GM12865 (cell line): Measurements from ENCODE around the gene ASCL5.

Experiments used
- DNase-seq: peaks from one replicate; pipeline ENCODE4 v3.0.0; 2010; ENCODE audit warnings: low read depth
- H3K4me3 ChIP-seq: 2 replicates; pipeline ENCODE4 v1.5.1; 2011; ENCODE audit warnings: mild to moderate bottlenecking, low read depth, low read length, control low read depth
- TF ChIP-seq, protein P1 (sequence below): IDR thresholded peaks from 2 replicates; pipeline ENCODE4 v1.5.1; 2011; ENCODE audit warnings: low read length, control low read depth, low read depth, inconsistent platforms; ENCODE audit not compliant: insufficient read depth; ENCODE audit errors: missing control alignments

Gene ASCL5

DNA sequence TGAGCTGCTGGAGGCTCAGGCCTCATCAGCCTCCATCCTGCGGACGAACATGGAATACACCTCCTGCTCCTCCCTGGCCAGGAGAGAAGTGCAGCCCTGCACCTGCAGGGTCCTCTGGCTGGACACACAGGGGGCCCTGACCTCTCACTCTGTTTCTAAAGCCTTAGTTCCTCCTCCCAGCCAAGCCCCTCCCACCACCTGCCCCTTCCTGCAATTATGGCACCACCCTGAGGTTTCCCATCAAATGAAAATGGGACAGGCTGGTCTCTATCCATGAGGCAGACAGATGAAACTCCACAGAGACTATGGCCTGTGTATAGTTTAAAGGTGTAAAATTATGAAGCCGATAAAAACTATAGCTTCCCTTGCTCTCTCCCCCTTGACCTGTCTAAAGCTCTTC is 57.3 kb downstream of the ASCL5 start:
- TF ChIP-seq, protein P1, sequence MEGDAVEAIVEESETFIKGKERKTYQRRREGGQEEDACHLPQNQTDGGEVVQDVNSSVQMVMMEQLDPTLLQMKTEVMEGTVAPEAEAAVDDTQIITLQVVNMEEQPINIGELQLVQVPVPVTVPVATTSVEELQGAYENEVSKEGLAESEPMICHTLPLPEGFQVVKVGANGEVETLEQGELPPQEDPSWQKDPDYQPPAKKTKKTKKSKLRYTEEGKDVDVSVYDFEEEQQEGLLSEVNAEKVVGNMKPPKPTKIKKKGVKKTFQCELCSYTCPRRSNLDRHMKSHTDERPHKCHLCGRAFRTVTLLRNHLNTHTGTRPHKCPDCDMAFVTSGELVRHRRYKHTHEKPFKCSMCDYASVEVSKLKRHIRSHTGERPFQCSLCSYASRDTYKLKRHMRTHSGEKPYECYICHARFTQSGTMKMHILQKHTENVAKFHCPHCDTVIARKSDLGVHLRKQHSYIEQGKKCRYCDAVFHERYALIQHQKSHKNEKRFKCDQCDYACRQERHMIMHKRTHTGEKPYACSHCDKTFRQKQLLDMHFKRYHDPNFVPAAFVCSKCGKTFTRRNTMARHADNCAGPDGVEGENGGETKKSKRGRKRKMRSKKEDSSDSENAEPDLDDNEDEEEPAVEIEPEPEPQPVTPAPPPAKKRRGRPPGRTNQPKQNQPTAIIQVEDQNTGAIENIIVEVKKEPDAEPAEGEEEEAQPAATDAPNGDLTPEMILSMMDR, result no peak
- H3K4me3 ChIP-seq, result no peak overlapping the region
- no peak for DNase-seq

DNA sequence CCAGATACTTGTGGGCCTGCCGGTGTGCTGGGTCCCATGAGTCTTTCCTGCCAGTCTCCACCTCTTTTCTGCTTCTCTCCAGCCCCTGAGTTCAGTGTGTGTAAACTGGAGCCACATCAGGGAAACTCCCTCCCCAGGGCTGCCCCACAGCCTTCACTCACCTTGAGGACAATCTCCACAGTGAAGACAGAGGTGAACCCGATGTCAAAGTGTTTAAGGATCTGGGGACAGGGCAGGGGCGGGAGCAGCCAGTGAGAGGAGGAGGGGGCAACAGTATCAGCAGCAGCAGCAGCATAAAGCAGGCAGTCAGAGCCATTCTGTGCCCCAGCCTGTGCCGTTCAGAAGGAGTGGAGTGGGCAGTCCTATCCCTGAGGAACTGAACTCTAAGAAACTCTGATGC is 58.0 kb downstream of the ASCL5 start:
- no peak overlapping the region for H3K4me3 ChIP-seq

DNA sequence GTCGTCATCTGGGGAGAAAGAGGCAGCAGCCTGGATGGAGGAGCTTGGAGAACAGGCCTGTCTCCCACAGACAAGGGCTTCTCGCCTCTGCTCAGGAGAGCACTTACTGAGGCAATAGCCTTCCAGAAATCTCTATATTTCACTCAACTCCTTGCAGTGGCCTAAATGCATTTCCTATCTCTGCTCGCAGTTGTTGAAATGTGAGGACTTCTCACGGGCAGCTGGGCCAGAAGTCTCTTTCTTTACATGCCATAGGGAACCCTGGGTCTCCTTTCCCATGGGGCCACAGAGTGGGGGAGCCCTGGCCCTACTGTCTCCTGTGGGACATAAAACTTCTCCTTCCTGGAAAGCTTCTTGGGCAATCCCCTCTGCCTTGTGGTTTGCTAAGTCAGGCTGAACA is 60.0 kb downstream of the ASCL5 start:
- TF ChIP-seq, protein P1, result no peak
- no peak overlapping the region for H3K4me3 ChIP-seq
- no peak for DNase-seq

More for the DNA sequence above, 58.0 kb downstream of the ASCL5 start:
- TF ChIP-seq, protein P1, result no peak
- no peak for DNase-seq

DNA sequence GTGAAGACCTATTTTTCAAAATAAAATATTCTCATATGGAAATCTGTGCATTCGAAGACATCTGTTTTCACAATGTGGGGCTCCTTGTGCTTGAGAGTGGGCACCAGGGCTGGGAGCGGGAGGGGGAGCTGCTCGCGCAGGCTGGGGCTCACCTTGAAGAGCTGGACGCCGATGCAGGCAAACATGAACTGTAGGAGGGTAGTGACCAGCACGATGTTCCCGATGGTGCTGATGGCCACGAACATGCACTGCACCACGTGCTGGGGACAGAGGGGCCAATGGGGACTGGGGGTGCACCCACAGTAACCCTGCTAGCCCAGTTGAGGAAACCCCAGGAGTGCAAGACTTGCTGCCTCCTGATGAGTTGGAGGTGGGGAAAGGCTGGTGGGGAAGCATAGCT is 61.3 kb downstream of the ASCL5 start:
- no peak overlapping the region for H3K4me3 ChIP-seq
- DNase-seq, result no peak
- TF ChIP-seq, protein P1, result no peak

DNA sequence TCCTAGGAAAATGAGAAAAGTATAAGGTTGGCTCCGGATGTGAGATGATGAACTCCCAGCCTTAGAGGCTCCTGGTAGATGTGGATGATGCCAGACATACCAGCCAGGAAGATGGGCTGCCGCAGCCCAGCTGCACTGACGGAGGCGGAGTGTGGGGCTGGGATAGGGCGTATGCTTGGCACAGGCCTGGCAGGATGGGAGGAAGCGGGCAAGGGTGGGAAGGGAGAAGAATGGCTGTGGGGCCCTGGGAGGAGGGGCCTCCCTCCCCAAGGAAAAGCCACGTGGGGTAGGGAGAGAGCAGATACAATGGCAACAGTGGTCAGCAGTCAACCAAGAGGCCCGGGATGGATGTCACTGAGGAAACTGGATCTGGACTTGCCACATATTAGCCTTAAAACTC is 62.2 kb downstream of the ASCL5 start:
- no peak overlapping the region for H3K4me3 ChIP-seq
- no peak for DNase-seq
- TF ChIP-seq, protein P1, result no peak
